ENCODE data around the gene CWC15. TPM values are rescaled to one million over a fixed set of nuclear protein-coding genes. Genes with fewer than 3 reads are reported as not detected.

CWC15 gene
- total RNA-seq, 1 donor from 2014 or later, result 49.1 TPM

- no peak for ATAC-seq
Measured at GRCh38 chr11:94912806-94913205, 60.5 kb downstream of the CWC15 start.

Other genes starting within 250 kb of the CWC15 start
- gene AMOTL1, start 205.2 kb downstream of the CWC15 start, total RNA-seq, result 52.4 TPM
- gene KDM4D, start 153 bp upstream of the CWC15 start, total RNA-seq, result 0.32 TPM
- gene KDM4E, start 51.7 kb upstream of the CWC15 start, total RNA-seq, result not detected
- gene KDM4F, start 75.9 kb upstream of the CWC15 start, total RNA-seq, result not detected
- 30.4 TPM for gene SRSF8, start 93.4 kb upstream of the CWC15 start, total RNA-seq
- gene ENDOD1, start 116.3 kb upstream of the CWC15 start, total RNA-seq, result 28.3 TPM